H1 (cell line): ENCODE data around the gene CAMTA1. TPM values are rescaled to one million over a fixed set of nuclear protein-coding genes. Genes with fewer than 3 reads are reported as not detected.

ENCODE experiments used
- CTCF ChIA-PET: fragments of 300-600 bp; sonication (Branson Sonifier 250); formaldehyde crosslinking; loops from one replicate; lab custom pipeline; 2021; ENCODE audit not compliant: partially characterized antibody; lab: Charles Lee
- POLR2A ChIA-PET: fragments of 300-600 bp; sonication (Branson Sonifier 250); formaldehyde crosslinking; loops from one replicate; lab custom pipeline; 2021; ENCODE audit warnings: inconsistent platforms; ENCODE audit not compliant: partially characterized antibody; lab: Charles Lee
- DNase-seq, 2 experiments: peaks; one replicate each; pipeline versions ENCODE4 v3.0.0 to v3.0.0-alpha.2; 2010 to 2022; ENCODE audit warnings: low spot score in 2 of 2, low read depth in 1 of 2, mixed read lengths in 1 of 2
- FAIRE-seq: peaks from 2 replicates; lab custom pipeline; 2011; peaks lifted over from hg19 to GRCh38; lab: Jason Lieb, UNC
- H2AFZ ChIP-seq: 2 replicates; pipeline ENCODE4 v1.8.1; 2012; ENCODE audit warnings: low read length, inconsistent platforms
- H2AK5ac ChIP-seq: 2 replicates; pipeline ENCODE4 v1.6.1; 2013; ENCODE audit warnings: low read depth, low read length
- H2BK120ac ChIP-seq: replicated peaks from 2 replicates; pipeline ENCODE3; 2013; ENCODE audit warnings: low read depth, low read length, inconsistent platforms
- H2BK12ac ChIP-seq: 2 replicates; pipeline ENCODE4 v1.6.1; 2013; ENCODE audit warnings: low read depth, low read length
- H2BK15ac ChIP-seq: 2 replicates; pipeline ENCODE4 v1.6.1; 2013; ENCODE audit warnings: low read length
- H2BK20ac ChIP-seq: 2 replicates; pipeline ENCODE4 v1.6.1; 2013; ENCODE audit warnings: low read length
- H2BK5ac ChIP-seq: 2 replicates; pipeline ENCODE4 v1.6.1; 2013; ENCODE audit warnings: low read depth, low read length
- H3K14ac ChIP-seq: 2 replicates; pipeline ENCODE4 v1.6.1; 2013; ENCODE audit warnings: inconsistent platforms; ENCODE audit not compliant: insufficient read length
- H3K18ac ChIP-seq: 2 replicates; pipeline ENCODE4 v1.6.1; 2013; ENCODE audit warnings: low read length; ENCODE audit errors: extremely low read depth
- H3K23ac ChIP-seq: 2 replicates; pipeline ENCODE4 v1.6.1; 2013; ENCODE audit warnings: inconsistent platforms; ENCODE audit not compliant: insufficient read length
- H3K23me2 ChIP-seq: 2 replicates; pipeline ENCODE4 v1.6.1; 2013; ENCODE audit warnings: low read depth, low read length
- H3K27ac ChIP-seq: 2 replicates; pipeline ENCODE4 v1.6.1; 2011; ENCODE audit warnings: low read depth, low read length, inconsistent platforms
- H3K27me3 ChIP-seq, 4 experiments: replicated peaks in 1 of 4; 1 replicate in 1 of 4; 2 replicates in 3 of 4; pipeline versions ENCODE4 v1.6.1 to v1.8.1; 2011 to 2013; ENCODE audit warnings: low read length in 3 of 4, mild to moderate bottlenecking in 3 of 4, inconsistent platforms in 2 of 4, mixed read lengths in 2 of 4, moderate library complexity in 1 of 4; ENCODE audit not compliant: control insufficient read depth in 3 of 4, insufficient read depth in 3 of 4; ENCODE audit errors: extremely low read depth in 1 of 4
- H3K36me3 ChIP-seq, 4 experiments: 2 replicates each; pipeline versions ENCODE4 v1.6.1 to v1.8.1; 2011 to 2013; ENCODE audit warnings: mild to moderate bottlenecking in 4 of 4, low read length in 3 of 4, moderate library complexity in 2 of 4, control low read depth in 1 of 4, inconsistent platforms in 1 of 4; ENCODE audit not compliant: insufficient read depth in 4 of 4, control insufficient read depth in 2 of 4
- H3K4ac ChIP-seq: replicated peaks from 2 replicates; pipeline ENCODE3; 2013; ENCODE audit warnings: low read length, low read depth, mixed read lengths, inconsistent platforms; ENCODE audit not compliant: insufficient read length
- H3K4me1 ChIP-seq, 4 experiments: replicated peaks in 1 of 4; 1 replicate in 1 of 4; 2 replicates in 3 of 4; pipeline versions ENCODE4 v1.6.1 to v1.8.1; 2011 to 2013; ENCODE audit warnings: low read length in 3 of 4, inconsistent platforms in 2 of 4, mixed read lengths in 1 of 4; ENCODE audit not compliant: insufficient read depth in 4 of 4, control insufficient read depth in 3 of 4
- H3K4me2 ChIP-seq, 2 experiments: 2 replicates each; pipeline versions ENCODE4 v1.6.1 to v1.8.1; 2011 to 2013; ENCODE audit warnings: low read depth in 2 of 2, low read length in 2 of 2, control low read depth in 1 of 2, inconsistent platforms in 1 of 2, mild to moderate bottlenecking in 1 of 2; ENCODE audit not compliant: insufficient read depth in 1 of 2
- H3K4me3 ChIP-seq, 4 experiments: fragments of 200-600, 300-600 bp in 1 of 4; sonication (generic), shearing (Covaris generic), sonication (Bioruptor Twin) in 1 of 4; 2 replicates each; pipeline versions ENCODE4 v1.5.1 to v1.8.1; 2011 to 2016; ENCODE audit warnings: low read length in 4 of 4, low read depth in 3 of 4, control low read depth in 2 of 4, inconsistent platforms in 2 of 4, mild to moderate bottlenecking in 2 of 4, mixed read lengths in 1 of 4, moderate library complexity in 1 of 4; ENCODE audit not compliant: insufficient read depth in 2 of 4; ENCODE audit errors: extremely low read depth in 1 of 4
- H3K56ac ChIP-seq: replicated peaks from 2 replicates; pipeline ENCODE3; 2013; ENCODE audit warnings: low read depth, mild to moderate bottlenecking, mixed read lengths, low read length, inconsistent platforms; ENCODE audit not compliant: insufficient read length
- H3K79me1 ChIP-seq: 2 replicates; pipeline ENCODE4 v1.6.1; 2013; ENCODE audit warnings: low read depth, low read length, control low read depth
- H3K79me2 ChIP-seq, 2 experiments: 2 replicates each; pipeline versions ENCODE4 v1.6.1 to v1.8.1; 2012 to 2013; ENCODE audit warnings: low read length in 2 of 2, mild to moderate bottlenecking in 2 of 2, inconsistent platforms in 1 of 2; ENCODE audit not compliant: insufficient read depth in 2 of 2, control insufficient read depth in 1 of 2
- H3K9ac ChIP-seq, 4 experiments: replicated peaks in 1 of 4; 1 replicate in 1 of 4; 2 replicates in 3 of 4; pipeline versions ENCODE4 v1.6.1 to v1.8.1; 2011 to 2013; ENCODE audit warnings: low read depth in 3 of 4, low read length in 3 of 4, control low read depth in 2 of 4, mild to moderate bottlenecking in 2 of 4, moderate library complexity in 2 of 4, inconsistent platforms in 1 of 4; ENCODE audit errors: extremely low read depth in 1 of 4
- H3K9me3 ChIP-seq, 2 experiments: 2 replicates each; pipeline versions ENCODE4 v1.6.1 to v1.8.1; 2012 to 2013; ENCODE audit warnings: mild to moderate bottlenecking in 2 of 2, moderate library complexity in 2 of 2, control low read depth in 1 of 2, inconsistent platforms in 1 of 2, low read depth in 1 of 2, low read length in 1 of 2, mixed read lengths in 1 of 2; ENCODE audit not compliant: insufficient read depth in 2 of 2
- H4K20me1 ChIP-seq, 2 experiments: replicated peaks in 1 of 2; 2 replicates each; pipeline versions ENCODE3 to v1.8.1; 2011 to 2013; ENCODE audit warnings: inconsistent platforms in 2 of 2, low read length in 2 of 2, mild to moderate bottlenecking in 1 of 2; ENCODE audit not compliant: insufficient read depth in 2 of 2, control insufficient read depth in 1 of 2
- H4K5ac ChIP-seq: 2 replicates; pipeline ENCODE4 v1.6.1; 2013; ENCODE audit warnings: low read length, low read depth, mixed read lengths, inconsistent platforms; ENCODE audit not compliant: insufficient read length
- H4K8ac ChIP-seq: 2 replicates; pipeline ENCODE4 v1.8.0; 2013; ENCODE audit warnings: mild to moderate bottlenecking, moderate library complexity, low read length, inconsistent platforms; ENCODE audit not compliant: insufficient read depth; ENCODE audit errors: extremely low read depth
- H4K91ac ChIP-seq: replicated peaks from 2 replicates; pipeline ENCODE3; 2013; ENCODE audit warnings: low read length, mixed read lengths, inconsistent platforms; ENCODE audit not compliant: insufficient read length
- CREB1 ChIP-seq: IDR thresholded peaks from 2 replicates; pipeline ENCODE4 v1.6.1; 2012; ENCODE audit warnings: inconsistent platforms
- CTCF ChIP-seq, 3 experiments: IDR thresholded peaks; 1 replicate in 2 of 3; 2 replicates in 1 of 3; pipeline versions ENCODE4 v1.5.1 to v1.6.1; 2011; ENCODE audit warnings: low read length in 3 of 3, mild to moderate bottlenecking in 3 of 3, inconsistent platforms in 2 of 3, low read depth in 1 of 3, moderate library complexity in 1 of 3; ENCODE audit not compliant: insufficient read depth in 1 of 3; ENCODE audit errors: control extremely low read depth in 1 of 3
- HDAC6 ChIP-seq: IDR thresholded peaks from one replicate; pipeline ENCODE4 v1.7.1; 2012; ENCODE audit warnings: low read depth, mild to moderate bottlenecking, inconsistent platforms, low read length, moderate library complexity
- KDM4A ChIP-seq: IDR thresholded peaks from one replicate; pipeline ENCODE4 v1.7.1; 2012; ENCODE audit warnings: low read depth, mild to moderate bottlenecking, moderate library complexity, low read length, inconsistent platforms; ENCODE audit not compliant: severe bottlenecking
- MAX ChIP-seq: IDR thresholded peaks from 2 replicates; pipeline ENCODE4 v1.6.1; 2012; ENCODE audit warnings: inconsistent platforms
- SAP30 ChIP-seq: fragments of 300-600 bp; sonication (generic); IDR thresholded peaks from 2 replicates; pipeline ENCODE4 v1.7.1; 2012; ENCODE audit warnings: low read length, moderate library complexity, mild to moderate bottlenecking, inconsistent platforms; ENCODE audit not compliant: insufficient read depth, insufficient replicate concordance
- SUZ12 ChIP-seq: fragments of 200-600 bp; sonication (generic); IDR thresholded peaks from 2 replicates; pipeline ENCODE4 v1.6.1; 2012; ENCODE audit warnings: mild to moderate bottlenecking, inconsistent platforms, low read length, moderate library complexity, mixed read lengths
- USF2 ChIP-seq: IDR thresholded peaks from 2 replicates; pipeline ENCODE4 v1.6.1; 2011; ENCODE audit warnings: low read length, improper control_type of control experiment
- WGBS, 2 experiments: shearing (Covaris generic) in 1 of 2; methylation state at CpG; one replicate each; pipeline versions ENCODE4 v1.1.6 to v1.1.7; 2013 to 2015; ENCODE audit warnings: low lambda C conversion rate in 2 of 2, mixed read lengths in 2 of 2, inconsistent platforms in 1 of 2, low coverage in 1 of 2, missing lambda C conversion rate in 1 of 2; ENCODE audit not compliant: insufficient replicate concordance in 2 of 2, insufficient coverage in 1 of 2, insufficient read length in 1 of 2; ENCODE audit errors: extremely low coverage in 1 of 2, missing lambda C conversion rate in 1 of 2; 5-methylcytosine and 5-hydroxymethylcytosine counted together
- polyA plus RNA-seq, 7 experiments: library from polyadenylated mRNA; depleted of rRNA in 3 of 7; stranded (reverse) in 5 of 7; unstranded in 2 of 7; fragments of >200 nt in 5 of 7; fragments of 200-250 nt in 2 of 7; gene quantifications; 1 replicate in 5 of 7; 2 replicates in 1 of 7; 4 replicates in 1 of 7; pipeline versions ENCODE4 v1.2.1 to v1.2.3, GENCODE V29; 2011 to 2013; ENCODE audit warnings: missing spikeins in 2 of 7, mixed read lengths in 2 of 7
- total RNA-seq: library from RNA; stranded (reverse); fragmentation: NEBNext Ultra II Directional; extraction: Animal tissue kit (Norgen Biotek cat#: 25700); gene quantifications from 2 replicates; pipeline ENCODE4 v1.2.1, GENCODE V29; 2021

Gene CAMTA1
- total and polyA plus RNA-seq, 2 of the 8 experiments (the other 6 are each of a cell fraction or from before 2014, with no cell fraction given) = 65.0 to 119 TPM

GRCh38 chr1:7303554-7304317, 518.5 kb downstream of the CAMTA1 start:
- Histone ChIP-seq H3K79me2 (no peaks in the 10 kb centered on the region), H4K8ac (no peak overlapping the region), H3K56ac (no peak overlapping the region), H3K4ac (peak overlapping the region; percentile 74), H3K36me3 (no peaks in the 10 kb centered on the region), H2AFZ (no peak overlapping the region; the same call in 1 of the 2 replicates), H2BK15ac (no peak overlapping the region), H2BK5ac (no peak overlapping the region), H3K14ac (no peak overlapping the region), H4K20me1 (no peaks in the 10 kb centered on the region), H2AK5ac (no peak overlapping the region), H3K4me3 (no peak overlapping the region), H3K4me1 (peaks cover 9 to 11% (median 10%) of the 10 kb centered on the region in 4 experiments), H2BK20ac (peak overlapping the region; percentile 75; the same call in 1 of the 2 replicates), H3K9ac (no peak overlapping the region), H3K4me2 (no peak overlapping the region), H3K23ac (no peak overlapping the region), H3K23me2 (no peaks in the 10 kb centered on the region), H3K18ac (no peak overlapping the region), H3K9me3 (peaks cover 0 to 9% of the 10 kb centered on the region in 2 experiments; a peak in 1 of 4 replicates), H3K79me1 (no peaks in the 10 kb centered on the region), H2BK12ac (peak overlapping the region; percentile 77; the same call in 1 of the 2 replicates), H2BK120ac (peak overlapping the region; percentile 40), H4K91ac (peak overlapping the region; percentile 31), H3K27me3 (no peaks in the 10 kb centered on the region), H3K27ac (no peak overlapping the region), H4K5ac (no peak overlapping the region)
- WGBS, 2 experiments = 91% methylated on average over 8 of the region's 8 CpGs; no CpG with 5 or more reads in 1 of the 2 experiments
- no peak for FAIRE-seq
- ChIA-PET POLR2A (no interaction called here), CTCF (interaction anchor here (0.6 to 2.1 kb wide), 3 partner anchors 10 to 154 kb away, joined by 3 to 9 read pairs (median 4); no protein-coding TSS in a partner anchor)
- DNase-seq = peak in 1 of 2 experiments; percentile 38
- TF ChIP-seq USF2 (no peak), MAX (no peak), CREB1 (no peak), SAP30 (no peak), CTCF (IDR thresholded peaks at IDR 0.05; ENCODE audit: control extremely low read depth in 1 of 3, insufficient read depth in 1 of 3, low read depth in 1 of 3, low read length in 3 of 3) (no peak), HDAC6 (no peak), KDM4A (no peak), SUZ12 (no peak)
